Measurements from ENCODE around the gene SLC35B2. TPM values are rescaled to one million over a fixed set of nuclear protein-coding genes. Genes with fewer than 3 reads are reported as not detected.

SLC35B2 gene
- total and polyA plus RNA-seq, 9 of the 15 experiments (the other 6 are each of a cell fraction or from before 2014, with no cell fraction given): 14.5 to 59.1 (median 47.1) TPM

DNA sequence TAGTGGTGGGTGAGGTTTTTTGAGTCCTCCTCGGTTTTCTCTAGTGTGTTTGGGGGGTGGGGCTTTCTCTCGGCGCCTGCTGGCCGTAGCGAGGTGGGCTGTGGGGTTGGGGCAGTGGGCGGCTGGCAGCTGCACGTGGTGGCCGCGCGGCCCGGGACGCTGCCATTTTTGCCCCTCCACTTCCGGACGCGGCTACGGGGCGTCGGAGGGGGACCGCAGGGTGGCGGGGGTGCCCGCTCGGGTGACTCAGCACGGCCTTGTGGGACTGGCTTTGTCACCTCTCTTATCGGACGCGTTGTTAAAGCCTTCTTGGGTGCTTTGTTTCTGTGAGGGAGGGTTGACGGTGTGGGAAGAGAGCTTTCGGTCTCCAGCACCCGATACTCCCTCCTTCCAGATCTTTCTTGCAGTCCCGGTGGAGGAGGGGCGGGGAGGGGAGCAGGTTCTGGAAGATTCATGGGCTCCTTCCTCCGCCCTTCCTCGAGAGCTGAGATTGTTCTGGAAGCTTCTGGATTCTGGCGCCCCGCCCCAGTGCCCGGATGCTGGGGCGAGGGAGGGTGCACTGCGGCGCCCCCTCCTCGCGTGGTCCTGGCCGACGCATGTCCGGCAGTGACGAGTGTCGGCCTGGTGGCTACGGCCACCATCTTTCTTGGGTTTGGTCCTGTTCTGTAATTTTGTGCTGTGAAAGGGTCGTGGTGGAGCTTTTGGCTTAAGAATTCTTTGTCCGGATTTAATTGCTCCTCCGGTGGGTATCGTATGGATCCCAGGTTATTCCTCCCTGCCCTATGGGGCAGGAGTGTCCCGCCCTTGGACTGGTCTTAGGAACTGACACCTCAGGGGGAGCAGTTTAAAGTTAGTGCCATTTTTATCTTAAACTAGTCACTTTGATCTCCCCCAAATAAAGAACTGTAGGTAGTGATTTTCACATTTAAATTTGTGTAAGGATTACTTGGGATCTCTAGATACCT, 9.7 kb downstream of the SLC35B2 start (continued):
- peak; percentile 74; the same call in 1 of the 2 replicates for TF ChIP-seq ZBTB1 (CRISPR knock-in tag; IDR thresholded peaks at IDR 0.05; ENCODE audit: borderline replicate concordance, low read depth)
- peak; percentile 97 to 100; a peak in 3 of 4 replicates for TF ChIP-seq HDAC1 (IDR thresholded peaks at IDR 0.05)
- no peak; the same call in 1 of the 2 replicates for TF ChIP-seq SUPT5H (IDR thresholded peaks at IDR 0.05)
- TF ChIP-seq RBM14 (IDR thresholded peaks at IDR 0.05; ENCODE audit: borderline replicate concordance, insufficient read depth, low read depth, low read length): peak; percentile 91; the same call in 1 of the 2 replicates
- TF ChIP-seq CHD2 (IDR thresholded peaks at IDR 0.05; ENCODE audit: low read depth, low read length): peak; percentile 18; the same call in 1 of the 2 replicates
- TF ChIP-seq, protein P1, sequence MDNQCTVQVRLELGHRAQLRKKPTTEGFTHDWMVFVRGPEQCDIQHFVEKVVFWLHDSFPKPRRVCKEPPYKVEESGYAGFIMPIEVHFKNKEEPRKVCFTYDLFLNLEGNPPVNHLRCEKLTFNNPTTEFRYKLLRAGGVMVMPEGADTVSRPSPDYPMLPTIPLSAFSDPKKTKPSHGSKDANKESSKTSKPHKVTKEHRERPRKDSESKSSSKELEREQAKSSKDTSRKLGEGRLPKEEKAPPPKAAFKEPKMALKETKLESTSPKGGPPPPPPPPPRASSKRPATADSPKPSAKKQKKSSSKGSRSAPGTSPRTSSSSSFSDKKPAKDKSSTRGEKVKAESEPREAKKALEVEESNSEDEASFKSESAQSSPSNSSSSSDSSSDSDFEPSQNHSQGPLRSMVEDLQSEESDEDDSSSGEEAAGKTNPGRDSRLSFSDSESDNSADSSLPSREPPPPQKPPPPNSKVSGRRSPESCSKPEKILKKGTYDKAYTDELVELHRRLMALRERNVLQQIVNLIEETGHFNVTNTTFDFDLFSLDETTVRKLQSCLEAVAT (IDR thresholded peaks at IDR 0.05): 0 out of 4 replicates have a peak, but pooled peaks of 1 of the 2 experiments have one; percentile 36
- no peak for TF ChIP-seq CBFA2T2 (conservative IDR thresholded peaks at IDR 0.05)
- peak; percentile 89 for TF ChIP-seq IRF1 (CRISPR knock-in tag; IDR thresholded peaks at IDR 0.05; ENCODE audit: borderline replicate concordance)
- TF ChIP-seq POLR2G (IDR thresholded peaks at IDR 0.05; ENCODE audit: low read depth, low read length): peak; percentile 99
- TF ChIP-seq ZNF445 (CRISPR knock-in tag; IDR thresholded peaks at IDR 0.05; ENCODE audit: low read depth): 0 out of 2 replicates have a peak, but pooled peaks have one; percentile 5
- TF ChIP-seq TEAD1 (CRISPR knock-in tag; IDR thresholded peaks at IDR 0.05): peak; percentile 54 to 71; a peak in 3 of 4 replicates
- TF ChIP-seq, protein P2, sequence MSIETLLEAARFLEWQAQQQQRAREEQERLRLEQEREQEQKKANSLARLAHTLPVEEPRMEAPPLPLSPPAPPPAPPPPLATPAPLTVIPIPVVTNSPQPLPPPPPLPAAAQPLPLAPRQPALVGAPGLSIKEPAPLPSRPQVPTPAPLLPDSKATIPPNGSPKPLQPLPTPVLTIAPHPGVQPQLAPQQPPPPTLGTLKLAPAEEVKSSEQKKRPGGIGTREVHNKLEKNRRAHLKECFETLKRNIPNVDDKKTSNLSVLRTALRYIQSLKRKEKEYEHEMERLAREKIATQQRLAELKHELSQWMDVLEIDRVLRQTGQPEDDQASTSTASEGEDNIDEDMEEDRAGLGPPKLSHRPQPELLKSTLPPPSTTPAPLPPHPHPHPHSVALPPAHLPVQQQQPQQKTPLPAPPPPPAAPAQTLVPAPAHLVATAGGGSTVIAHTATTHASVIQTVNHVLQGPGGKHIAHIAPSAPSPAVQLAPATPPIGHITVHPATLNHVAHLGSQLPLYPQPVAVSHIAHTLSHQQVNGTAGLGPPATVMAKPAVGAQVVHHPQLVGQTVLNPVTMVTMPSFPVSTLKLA (conservative IDR thresholded peaks at IDR 0.05): peak; percentile 99
- peak; percentile 85 for TF ChIP-seq JUNB (CRISPR knock-in tag; conservative IDR thresholded peaks at IDR 0.05)
- TF ChIP-seq GATA2 (CRISPR knock-in tag; IDR thresholded peaks at IDR 0.05): peak; percentile 16; the same call in 1 of the 2 replicates
- TF ChIP-seq, protein P3, sequence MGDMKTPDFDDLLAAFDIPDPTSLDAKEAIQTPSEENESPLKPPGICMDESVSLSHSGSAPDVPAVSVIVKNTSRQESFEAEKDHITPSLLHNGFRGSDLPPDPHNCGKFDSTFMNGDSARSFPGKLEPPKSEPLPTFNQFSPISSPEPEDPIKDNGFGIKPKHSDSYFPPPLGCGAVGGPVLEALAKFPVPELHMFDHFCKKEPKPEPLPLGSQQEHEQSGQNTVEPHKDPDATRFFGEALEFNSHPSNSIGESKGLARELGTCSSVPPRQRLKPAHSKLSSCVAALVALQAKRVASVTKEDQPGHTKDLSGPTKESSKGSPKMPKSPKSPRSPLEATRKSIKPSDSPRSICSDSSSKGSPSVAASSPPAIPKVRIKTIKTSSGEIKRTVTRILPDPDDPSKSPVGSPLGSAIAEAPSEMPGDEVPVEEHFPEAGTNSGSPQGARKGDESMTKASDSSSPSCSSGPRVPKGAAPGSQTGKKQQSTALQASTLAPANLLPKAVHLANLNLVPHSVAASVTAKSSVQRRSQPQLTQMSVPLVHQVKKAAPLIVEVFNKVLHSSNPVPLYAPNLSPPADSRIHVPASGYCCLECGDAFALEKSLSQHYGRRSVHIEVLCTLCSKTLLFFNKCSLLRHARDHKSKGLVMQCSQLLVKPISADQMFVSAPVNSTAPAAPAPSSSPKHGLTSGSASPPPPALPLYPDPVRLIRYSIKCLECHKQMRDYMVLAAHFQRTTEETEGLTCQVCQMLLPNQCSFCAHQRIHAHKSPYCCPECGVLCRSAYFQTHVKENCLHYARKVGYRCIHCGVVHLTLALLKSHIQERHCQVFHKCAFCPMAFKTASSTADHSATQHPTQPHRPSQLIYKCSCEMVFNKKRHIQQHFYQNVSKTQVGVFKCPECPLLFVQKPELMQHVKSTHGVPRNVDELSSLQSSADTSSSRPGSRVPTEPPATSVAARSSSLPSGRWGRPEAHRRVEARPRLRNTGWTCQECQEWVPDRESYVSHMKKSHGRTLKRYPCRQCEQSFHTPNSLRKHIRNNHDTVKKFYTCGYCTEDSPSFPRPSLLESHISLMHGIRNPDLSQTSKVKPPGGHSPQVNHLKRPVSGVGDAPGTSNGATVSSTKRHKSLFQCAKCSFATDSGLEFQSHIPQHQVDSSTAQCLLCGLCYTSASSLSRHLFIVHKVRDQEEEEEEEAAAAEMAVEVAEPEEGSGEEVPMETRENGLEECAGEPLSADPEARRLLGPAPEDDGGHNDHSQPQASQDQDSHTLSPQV (IDR thresholded peaks at IDR 0.05): 0 out of 2 replicates have a peak, but pooled peaks have one; percentile 31
- TF ChIP-seq ARNT (IDR thresholded peaks at IDR 0.05): peak in 1 of 2 experiments; percentile 100; a peak in 3 of 4 replicates
- TF ChIP-seq RBM15 (IDR thresholded peaks at IDR 0.05; ENCODE audit: insufficient read depth, low read length): 0 out of 2 replicates have a peak, but pooled peaks have one; percentile 21
- peak; percentile 23 for TF ChIP-seq CBX1 (IDR thresholded peaks at IDR 0.05; ENCODE audit: low read depth)

All from K562 (cell line).